HG03135 (cell line): ENCODE results near the gene MFSD2A.
"Not testable (repeated sequence)": the region's sequence is repeated elsewhere in the genome, so short reads cannot be mapped to it uniquely, and the experiment has no call there.

Experiments
- ATAC-seq: cut with Tn5 transposase; IDR thresholded peaks from one replicate; pipeline ENCODE4 v1.9.1; 2021; ENCODE audit warnings: mild to moderate bottlenecking, moderate library complexity; ENCODE audit not compliant: unreplicated experiment

The MFSD2A gene

GRCh38 chr1:39954870-39955546 lies at the start of gene MFSD2A:
Gene MFSD2A (plus strand): TSS chr1:39955145. CDS start chr1:39955293, 148 bp downstream.
- peak; percentile 67 for ATAC-seq

- ATAC-seq = no peak
Measured at GRCh38 chr1:39905172-39905571, 49.8 kb upstream of the MFSD2A start.

- no peak for ATAC-seq
Measured at GRCh38 chr1:39907528-39908453, 47.2 kb upstream of the MFSD2A start.

GRCh38 chr1:39908534-39908933 lies 46.4 kb upstream of the MFSD2A start:
- ATAC-seq = no peak

GRCh38 chr1:39910263-39910662 lies 44.7 kb upstream of the MFSD2A start:
- no peak for ATAC-seq

- not testable (repeated sequence) for ATAC-seq
Measured at GRCh38 chr1:39913136-39913535, 41.8 kb upstream of the MFSD2A start.

GRCh38 chr1:39915499-39916129 lies 39.3 kb upstream of the MFSD2A start:
- ATAC-seq = no peak

GRCh38 chr1:39917825-39918224 lies 37.1 kb upstream of the MFSD2A start:
- no peak for ATAC-seq

- ATAC-seq = no peak
Measured at GRCh38 chr1:39919545-39919944, 35.4 kb upstream of the MFSD2A start.

GRCh38 chr1:39922251-39922688 lies 32.7 kb upstream of the MFSD2A start:
- no peak for ATAC-seq

- ATAC-seq = no peak
Measured at GRCh38 chr1:39925721-39926342, 29.1 kb upstream of the MFSD2A start.

GRCh38 chr1:39926343-39926793 lies 28.6 kb upstream of the MFSD2A start:
- ATAC-seq = no peak

GRCh38 chr1:39926820-39927219 lies 28.1 kb upstream of the MFSD2A start:
- no peak for ATAC-seq

- no peak for ATAC-seq
Measured at GRCh38 chr1:39927538-39927937, 27.4 kb upstream of the MFSD2A start.

GRCh38 chr1:39928809-39929587 lies 25.9 kb upstream of the MFSD2A start:
- ATAC-seq = no peak

- ATAC-seq = no peak
Measured at GRCh38 chr1:39933956-39934941, 20.7 kb upstream of the MFSD2A start.

- no peak for ATAC-seq
Measured at GRCh38 chr1:39936724-39937491, 18.0 kb upstream of the MFSD2A start.

GRCh38 chr1:39938856-39939255 lies 16.1 kb upstream of the MFSD2A start:
- no peak for ATAC-seq
